ENCODE measurements around the gene RHBDL3. TPM values are rescaled to one million over a fixed set of nuclear protein-coding genes. Genes with fewer than 3 reads are reported as not detected.
"Not testable (repeated sequence)": the region's sequence is repeated elsewhere in the genome, so short reads cannot be mapped to it uniquely, and the experiment has no call there.

The RHBDL3 gene
- total RNA-seq, 1 experiment from 2014 or later, result 1.9 TPM

DNA sequence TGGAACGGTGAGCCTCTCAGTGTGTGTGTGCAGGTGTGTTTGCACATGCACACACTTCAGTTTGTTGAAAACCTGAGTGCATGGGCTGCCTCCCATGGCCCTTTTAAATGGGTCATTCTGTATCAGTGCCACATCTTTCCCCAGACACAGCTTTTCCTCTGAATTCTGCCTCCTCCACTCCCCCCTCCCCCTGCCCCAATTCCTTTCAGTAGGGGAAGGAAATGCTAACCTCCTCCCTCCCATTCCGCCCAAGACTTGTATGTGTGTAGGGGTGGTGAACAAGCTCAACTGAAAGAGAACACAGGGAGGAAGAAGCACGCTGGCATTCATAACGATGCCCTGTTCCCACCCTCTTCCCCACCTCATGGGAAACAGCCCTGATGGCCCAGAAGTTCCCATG is 42.0 kb downstream of the RHBDL3 start:
- no peak for DNase-seq (ENCODE audit: low read depth, low spot score)
- in situ Hi-C loops (cut with HindIII; ENCODE audit: low pct_unique_long_range_greater_than_20kb, low sequenced_read_pairs), result no loop called here

DNA sequence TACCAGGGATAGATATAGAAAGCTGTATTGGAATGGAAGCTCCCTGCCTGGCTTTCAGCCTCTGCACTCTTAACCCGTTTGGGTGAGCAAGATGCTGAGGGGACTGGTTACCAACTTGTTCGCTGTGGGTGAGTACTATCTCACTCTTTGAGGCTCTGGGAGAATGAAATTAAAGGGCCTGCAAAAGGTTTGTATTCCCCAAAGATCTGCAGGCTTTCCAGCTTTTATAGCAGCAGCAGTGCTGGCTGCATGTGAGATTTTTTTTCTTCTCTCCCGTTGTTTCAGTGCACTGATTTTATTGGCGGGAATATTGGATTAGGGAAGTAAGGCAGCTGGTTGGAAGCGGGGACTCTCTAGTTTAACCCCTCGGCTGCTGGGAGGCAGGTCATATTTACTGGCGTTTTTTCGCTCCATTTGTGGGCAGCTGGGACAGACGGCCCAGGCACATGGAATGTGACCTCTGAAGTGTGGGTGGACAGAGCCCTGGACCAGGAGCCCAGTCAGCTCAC is 45.5 kb downstream of the RHBDL3 start:
- in situ Hi-C loops (cut with HindIII; ENCODE audit: low pct_unique_long_range_greater_than_20kb, low sequenced_read_pairs), result no loop called here
- DNase-seq (ENCODE audit: low read depth, low spot score), result no peak

- no peak for DNase-seq (ENCODE audit: low read depth, low spot score)
- in situ Hi-C loops (cut with HindIII; ENCODE audit: low pct_unique_long_range_greater_than_20kb, low sequenced_read_pairs), result no loop called here
Measured at GRCh38 chr17:32314636-32315035, 49.0 kb downstream of the RHBDL3 start.

DNA sequence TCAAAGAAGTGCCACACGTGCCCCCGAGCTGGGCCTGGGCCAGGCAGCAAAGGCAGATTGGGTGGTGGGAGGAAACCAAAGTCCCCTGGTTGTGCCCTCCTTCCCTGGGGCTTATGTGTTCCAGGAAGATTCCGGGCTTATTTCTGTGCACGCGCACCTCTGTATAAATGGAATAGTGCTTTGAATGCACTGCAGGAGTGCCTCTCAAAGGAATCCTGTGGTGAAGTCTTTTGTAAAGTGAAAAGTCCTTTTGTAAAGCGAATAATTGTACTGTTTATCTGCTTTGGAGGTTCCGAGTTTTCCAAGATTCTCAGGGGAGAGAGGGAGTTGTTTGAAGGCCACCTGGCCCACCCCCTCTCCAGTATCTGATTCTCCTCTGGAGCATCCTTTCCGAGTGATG is 49.5 kb downstream of the RHBDL3 start:
- in situ Hi-C loops (cut with HindIII; ENCODE audit: low pct_unique_long_range_greater_than_20kb, low sequenced_read_pairs), result no loop called here
- no peak for DNase-seq (ENCODE audit: low read depth, low spot score)

DNA sequence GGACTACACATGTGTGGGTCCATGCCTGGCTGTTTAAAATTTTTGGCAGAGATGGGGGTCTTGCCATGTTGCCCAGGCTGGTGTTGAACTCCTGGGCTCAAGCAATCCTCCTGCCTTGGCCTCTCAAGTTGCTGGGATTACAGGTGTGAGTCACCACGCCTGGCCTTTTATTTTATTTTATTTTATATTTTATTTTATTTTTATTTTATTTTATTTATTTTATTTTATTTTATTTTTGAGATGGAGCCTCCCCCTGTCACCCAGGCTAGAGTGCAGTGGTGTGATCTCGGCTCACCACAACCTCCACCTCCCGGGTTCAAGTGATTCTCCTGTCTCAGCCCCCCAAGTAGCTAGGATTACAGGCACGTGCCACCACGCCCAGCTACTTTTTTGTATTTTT is 51.0 kb downstream of the RHBDL3 start:
- DNase-seq (ENCODE audit: low read depth, low spot score), result not testable (repeated sequence)

DNA sequence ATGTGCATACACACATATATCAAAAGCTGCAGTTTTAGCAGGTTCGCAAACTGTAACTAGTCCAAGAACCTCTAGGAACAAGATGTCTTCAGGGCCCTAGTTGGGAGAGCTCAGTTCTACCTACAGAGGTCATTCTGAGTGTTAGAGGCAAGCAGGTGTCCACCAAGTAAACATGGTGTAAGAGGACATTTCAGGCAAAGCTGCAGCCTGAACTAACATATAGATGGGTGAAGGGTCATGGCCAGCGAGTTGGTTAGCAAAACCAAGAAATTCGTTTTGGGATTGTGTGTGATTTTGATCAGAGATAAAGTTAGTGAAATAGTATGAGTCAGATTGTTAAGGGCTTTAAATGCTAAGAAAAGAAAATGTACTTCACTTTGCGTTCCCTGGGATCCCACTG is 51.7 kb downstream of the RHBDL3 start:
- in situ Hi-C loops (cut with HindIII; ENCODE audit: low pct_unique_long_range_greater_than_20kb, low sequenced_read_pairs), result no loop called here
- no peak for DNase-seq (ENCODE audit: low read depth, low spot score)

More for the DNA sequence above, 51.0 kb downstream of the RHBDL3 start:
- in situ Hi-C loops (cut with HindIII; ENCODE audit: low pct_unique_long_range_greater_than_20kb, low sequenced_read_pairs), result not testable (repeated sequence)

DNA sequence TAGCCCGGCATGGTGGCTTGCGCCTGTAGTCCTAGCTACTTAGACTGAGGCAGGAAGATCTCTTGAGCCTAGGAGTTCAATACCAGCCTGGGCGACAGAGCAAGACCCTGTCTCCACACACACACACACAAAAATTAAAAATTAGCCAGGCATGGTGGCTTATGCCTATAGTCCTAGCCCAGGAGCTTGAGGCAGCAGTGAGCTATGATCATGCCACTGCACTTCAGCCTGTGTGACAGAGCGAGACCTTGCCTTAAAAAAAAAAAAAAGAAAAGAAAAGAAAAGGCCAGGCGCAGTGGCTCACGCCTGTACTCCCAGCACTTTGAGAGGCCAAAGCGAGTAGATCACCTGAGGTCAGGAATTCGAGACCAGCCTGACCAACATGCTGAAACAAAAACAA is 52.4 kb downstream of the RHBDL3 start:
- in situ Hi-C loops (cut with HindIII; ENCODE audit: low pct_unique_long_range_greater_than_20kb, low sequenced_read_pairs), result no loop called here
- DNase-seq (ENCODE audit: low read depth, low spot score), result no peak

DNA sequence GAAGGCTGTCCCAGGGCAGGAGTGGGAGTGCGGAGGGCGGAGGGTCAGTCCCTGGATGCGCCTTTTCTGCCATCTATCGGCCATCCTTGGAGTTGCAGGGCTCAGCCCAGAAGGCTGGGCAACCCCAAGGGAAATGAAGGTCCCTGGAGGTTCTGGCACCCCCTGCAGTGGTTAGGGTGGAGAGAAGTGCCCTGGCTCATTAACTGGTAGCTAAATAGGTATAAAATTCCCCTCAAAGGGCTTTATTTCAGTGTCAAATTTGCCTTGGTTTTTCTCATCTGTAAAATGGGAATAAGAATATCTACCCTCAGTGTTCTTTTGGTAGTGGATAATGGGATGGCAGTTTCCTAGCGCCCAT is 53.9 kb downstream of the RHBDL3 start:
- DNase-seq (ENCODE audit: low read depth, low spot score), result peak; percentile 82
- in situ Hi-C loops (cut with HindIII; ENCODE audit: low pct_unique_long_range_greater_than_20kb, low sequenced_read_pairs), result no loop called here

GRCh38 chr17:32320080-32320479 is 54.4 kb downstream of the RHBDL3 start:
- in situ Hi-C loops (cut with HindIII; ENCODE audit: low pct_unique_long_range_greater_than_20kb, low sequenced_read_pairs); DNase-seq (ENCODE audit: low read depth, low spot score): not testable (repeated sequence)

DNA sequence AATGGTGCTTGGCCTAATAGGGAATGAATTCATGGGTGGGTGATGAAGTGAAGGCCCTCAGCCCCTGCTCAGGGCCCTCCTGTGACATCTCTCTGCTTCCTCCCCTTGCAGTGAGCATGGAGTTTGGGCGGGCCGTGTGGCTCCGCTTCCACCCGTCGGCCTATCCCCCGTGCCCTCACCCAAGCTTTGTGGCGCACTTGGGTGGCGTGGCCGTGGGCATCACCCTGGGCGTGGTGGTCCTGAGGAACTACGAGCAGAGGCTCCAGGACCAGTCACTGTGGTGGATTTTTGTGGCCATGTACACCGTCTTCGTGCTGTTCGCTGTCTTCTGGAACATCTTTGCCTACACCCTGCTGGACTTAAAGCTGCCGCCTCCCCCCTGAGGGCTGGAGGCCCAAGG is 55.2 kb downstream of the RHBDL3 start:
- in situ Hi-C loops (cut with HindIII; ENCODE audit: low pct_unique_long_range_greater_than_20kb, low sequenced_read_pairs), result no loop called here
- DNase-seq (ENCODE audit: low read depth, low spot score), result no peak

DNA sequence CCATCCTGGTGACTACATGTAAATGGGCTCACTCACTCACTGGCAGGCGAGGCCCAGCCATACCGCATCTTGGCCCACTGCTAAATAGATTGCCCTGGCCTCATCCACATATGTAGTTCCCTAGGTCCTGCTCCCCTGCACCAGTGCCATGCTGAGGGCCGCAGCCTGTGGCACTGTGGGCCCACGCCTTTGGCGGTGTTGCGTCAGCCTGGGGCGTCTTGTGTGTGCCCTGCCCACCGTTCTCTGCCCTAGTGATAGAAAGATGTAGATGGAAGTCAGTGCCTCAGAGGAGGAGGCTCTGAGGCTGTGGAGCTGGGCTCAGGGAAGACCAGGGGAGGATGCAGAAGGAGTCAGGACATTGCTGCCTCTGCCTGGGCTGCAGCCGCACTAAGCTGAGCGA is 57.4 kb downstream of the RHBDL3 start:
- in situ Hi-C loops (cut with HindIII; ENCODE audit: low pct_unique_long_range_greater_than_20kb, low sequenced_read_pairs), result no loop called here
- DNase-seq (ENCODE audit: low read depth, low spot score), result no peak

- in situ Hi-C loops (cut with HindIII; ENCODE audit: low pct_unique_long_range_greater_than_20kb, low sequenced_read_pairs), result no loop called here
- DNase-seq (ENCODE audit: low read depth, low spot score), result peak; percentile 6
Measured at GRCh38 chr17:32323811-32324491, 58.3 kb downstream of the RHBDL3 start.

DNA sequence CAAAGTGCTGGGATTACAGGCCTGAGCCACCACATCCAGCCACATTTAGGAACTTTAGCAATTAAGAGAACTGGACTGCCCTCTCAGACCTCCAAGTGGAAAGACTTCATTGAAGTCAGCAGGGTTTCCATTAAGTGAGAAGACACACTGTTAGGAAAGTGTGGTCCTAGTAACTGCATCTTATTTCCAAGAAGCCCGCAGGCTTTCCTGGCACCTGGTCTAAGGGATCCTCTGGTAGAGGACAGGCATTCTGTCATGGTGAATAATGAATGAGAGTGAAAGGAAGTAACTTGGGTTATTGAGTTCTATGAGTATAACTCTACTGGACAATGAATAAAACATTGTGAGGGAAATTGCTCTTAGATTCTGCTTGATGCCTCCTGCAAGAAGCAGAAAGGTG is 62.3 kb downstream of the RHBDL3 start:
- DNase-seq (ENCODE audit: low read depth, low spot score), result no peak
- in situ Hi-C loops (cut with HindIII; ENCODE audit: low pct_unique_long_range_greater_than_20kb, low sequenced_read_pairs), result no loop called here

- in situ Hi-C loops (cut with HindIII; ENCODE audit: low pct_unique_long_range_greater_than_20kb, low sequenced_read_pairs), result no loop called here
Measured at GRCh38 chr17:32330147-32330546, 64.5 kb downstream of the RHBDL3 start.

GRCh38 chr17:32331243-32332040 is 65.8 kb downstream of the RHBDL3 start:
- in situ Hi-C loops (cut with HindIII; ENCODE audit: low pct_unique_long_range_greater_than_20kb, low sequenced_read_pairs), result no loop called here
- peak; percentile 74 for DNase-seq (ENCODE audit: low read depth, low spot score)

More at GRCh38 chr17:32330147-32330546, 64.5 kb downstream of the RHBDL3 start:
- DNase-seq (ENCODE audit: low read depth, low spot score), result no peak

DNA sequence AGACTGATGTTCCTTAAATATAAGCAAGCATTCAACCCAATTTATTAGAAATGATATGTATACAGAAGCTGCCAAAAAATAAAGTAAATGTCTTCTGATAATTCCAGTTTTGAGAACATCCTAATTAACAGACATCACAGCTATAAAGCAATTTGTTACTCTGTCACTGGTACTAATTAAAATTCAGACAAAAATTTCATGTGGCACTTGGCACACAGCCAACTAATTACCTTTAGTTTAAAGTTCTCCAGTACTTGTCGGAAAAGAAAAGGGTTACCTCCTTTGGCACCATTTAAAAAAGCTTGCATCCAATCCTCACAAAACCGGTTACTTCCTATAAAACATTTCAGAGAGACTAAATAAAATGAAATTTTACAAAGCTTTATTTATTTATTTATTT is 67.6 kb downstream of the RHBDL3 start:
- in situ Hi-C loops (cut with HindIII; ENCODE audit: low pct_unique_long_range_greater_than_20kb, low sequenced_read_pairs), result no loop called here
- no peak for DNase-seq (ENCODE audit: low read depth, low spot score)

- in situ Hi-C loops (cut with HindIII; ENCODE audit: low pct_unique_long_range_greater_than_20kb, low sequenced_read_pairs), result no loop called here
- no peak for DNase-seq (ENCODE audit: low read depth, low spot score)
Measured at GRCh38 chr17:32335046-32335445, 69.4 kb downstream of the RHBDL3 start.

DNA sequence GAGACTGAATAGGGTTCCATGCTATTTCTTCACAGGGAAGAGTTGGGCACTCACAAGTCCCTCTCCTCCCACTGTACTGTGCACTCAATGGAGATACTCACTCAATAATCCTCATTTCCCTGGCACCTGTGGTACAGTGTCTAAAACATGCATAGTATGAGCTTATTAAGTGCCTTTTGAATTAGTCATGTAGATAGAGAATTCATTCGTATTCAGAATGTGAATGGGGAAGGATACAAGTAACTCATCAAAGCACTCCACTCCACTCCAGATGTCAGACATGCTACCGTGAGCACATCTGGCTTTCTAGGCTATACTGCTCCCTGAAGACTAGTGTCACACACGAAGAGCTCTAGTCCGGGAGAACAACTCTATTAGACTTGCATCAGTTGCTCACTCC is 70.1 kb downstream of the RHBDL3 start:
- no peak for DNase-seq (ENCODE audit: low read depth, low spot score)
- in situ Hi-C loops (cut with HindIII; ENCODE audit: low pct_unique_long_range_greater_than_20kb, low sequenced_read_pairs), result no loop called here

Data from SK-MEL-5 (cell line).